Right renal pelvis (tissue), 4 donors: ENCODE measurements around the gene RAP1GAP. TPM values are rescaled to one million over a fixed set of nuclear protein-coding genes. Genes with fewer than 3 reads are reported as not detected.

Source experiments
- DNase-seq, 4 donors: peaks; one replicate each; pipeline ENCODE4 v3.0.0-alpha.2; 2013; ENCODE audit warnings: low read depth in 4 of 4, low spot score in 3 of 4, missing footprints in 1 of 4
- polyA plus RNA-seq, 4 donors: library from polyadenylated mRNA; unstranded; fragments of 120-200 nt; gene quantifications; one replicate each; pipeline ENCODE4 v1.2.1, GENCODE V29; 2013; ENCODE audit not compliant: insufficient read length in 4 of 4

RAP1GAP gene
- polyA plus RNA-seq, 4 donors: 18.8 to 26.4 (median 22.6) TPM

GRCh38 chr1:21614419-21615115, 54.6 kb downstream of the RAP1GAP start:
- DNase-seq: no peak

DNA sequence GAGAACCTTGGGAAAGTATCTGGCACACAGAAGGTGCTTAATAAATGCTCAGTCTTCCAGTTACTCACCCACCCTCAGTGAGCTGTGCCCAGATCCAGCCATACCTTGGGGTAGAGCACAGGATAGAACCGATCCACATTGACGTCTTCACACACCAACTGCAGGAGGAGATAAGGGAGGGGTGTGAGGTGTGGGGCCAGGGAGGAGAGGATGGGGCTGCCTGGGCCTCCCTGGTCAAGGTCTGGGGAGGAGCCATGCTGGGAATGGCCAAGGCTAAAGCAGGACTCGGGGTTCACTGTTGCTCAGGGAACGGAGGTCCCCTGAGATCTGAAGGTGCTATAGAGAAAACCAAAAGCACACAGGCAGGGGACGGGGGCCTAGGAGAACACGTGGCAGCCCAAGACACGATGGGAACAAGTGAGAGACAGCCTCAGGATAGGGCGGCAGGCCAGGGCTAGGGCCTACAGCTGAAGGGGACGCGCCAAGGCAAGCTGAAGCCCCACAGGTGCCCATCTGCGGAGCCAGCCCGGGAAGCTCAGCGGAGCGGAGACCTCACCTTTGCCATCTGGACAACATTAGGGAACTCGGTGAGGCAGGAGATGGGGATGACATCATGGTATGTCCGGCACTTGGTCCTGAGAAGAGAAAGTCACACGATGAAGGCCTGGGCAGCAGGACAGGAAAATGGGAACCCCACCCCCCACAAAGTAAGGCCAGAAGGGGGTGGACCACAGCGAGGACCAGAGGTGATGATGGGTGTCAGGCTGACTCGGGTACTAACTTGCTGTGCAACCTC, 55.9 kb downstream of the RAP1GAP start:
- no peak for DNase-seq

GRCh38 chr1:21612057-21612456, 57.1 kb downstream of the RAP1GAP start:
- no peak for DNase-seq

DNA sequence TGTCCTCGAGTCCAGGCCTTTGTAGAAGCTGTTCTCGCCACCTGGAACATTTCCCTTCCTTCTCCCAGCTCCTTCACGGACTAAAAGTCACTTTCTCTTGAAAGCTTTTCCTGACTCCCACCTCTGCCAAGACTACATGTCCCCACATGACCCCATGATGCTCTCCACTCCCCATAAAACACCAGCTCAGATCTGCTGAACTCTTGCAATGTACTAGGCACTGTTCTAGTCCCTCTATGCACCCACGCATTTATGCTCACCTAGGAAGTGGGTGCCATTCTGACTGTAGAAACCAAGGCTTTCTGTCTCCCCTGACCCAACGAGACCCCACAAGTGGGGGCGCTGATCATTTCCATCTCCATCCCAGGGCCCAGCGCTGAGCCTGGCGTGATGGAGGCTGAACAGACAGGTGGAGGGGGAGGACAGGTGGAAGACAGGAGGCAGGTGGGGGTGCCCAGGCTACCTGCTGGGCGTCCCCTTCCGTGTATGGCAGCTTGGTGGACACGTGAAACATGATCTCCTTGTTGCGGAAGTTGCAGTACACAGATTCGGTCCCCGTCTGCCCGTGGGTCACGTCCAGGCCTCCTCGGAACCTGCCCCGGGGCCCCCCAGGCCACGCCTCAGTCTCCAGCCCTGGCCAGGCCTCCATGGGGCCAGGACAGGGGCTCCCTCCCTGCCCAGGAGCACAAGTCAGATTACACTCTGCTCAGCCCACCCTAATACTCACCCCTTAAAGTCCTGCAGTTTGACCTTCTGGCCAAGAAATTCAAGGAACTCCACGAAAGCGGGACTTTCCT, 58.0 kb downstream of the RAP1GAP start:
- no peak for DNase-seq

DNA sequence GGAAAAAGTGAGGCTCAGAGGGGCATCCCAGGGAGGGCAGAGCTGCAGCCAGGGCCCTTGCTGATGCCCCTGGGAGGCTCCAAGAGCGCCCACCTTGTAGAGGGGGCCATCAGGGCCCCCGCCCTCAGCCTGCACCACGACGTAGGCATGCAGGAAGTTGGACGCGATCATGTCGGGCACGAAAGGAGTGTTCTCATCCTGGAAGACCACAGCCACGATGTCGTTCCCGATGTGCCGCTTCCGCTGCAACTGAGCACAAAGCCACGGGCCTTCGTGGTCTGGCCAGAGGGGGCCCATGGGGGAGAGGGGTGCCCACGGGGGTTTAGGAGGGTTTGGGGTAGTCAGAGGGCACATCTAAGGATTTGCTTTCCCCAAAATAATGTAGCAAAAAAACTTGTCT, 59.1 kb downstream of the RAP1GAP start:
- DNase-seq: no peak

GRCh38 chr1:21608798-21609197, 60.4 kb downstream of the RAP1GAP start:
- no peak for DNase-seq

DNA sequence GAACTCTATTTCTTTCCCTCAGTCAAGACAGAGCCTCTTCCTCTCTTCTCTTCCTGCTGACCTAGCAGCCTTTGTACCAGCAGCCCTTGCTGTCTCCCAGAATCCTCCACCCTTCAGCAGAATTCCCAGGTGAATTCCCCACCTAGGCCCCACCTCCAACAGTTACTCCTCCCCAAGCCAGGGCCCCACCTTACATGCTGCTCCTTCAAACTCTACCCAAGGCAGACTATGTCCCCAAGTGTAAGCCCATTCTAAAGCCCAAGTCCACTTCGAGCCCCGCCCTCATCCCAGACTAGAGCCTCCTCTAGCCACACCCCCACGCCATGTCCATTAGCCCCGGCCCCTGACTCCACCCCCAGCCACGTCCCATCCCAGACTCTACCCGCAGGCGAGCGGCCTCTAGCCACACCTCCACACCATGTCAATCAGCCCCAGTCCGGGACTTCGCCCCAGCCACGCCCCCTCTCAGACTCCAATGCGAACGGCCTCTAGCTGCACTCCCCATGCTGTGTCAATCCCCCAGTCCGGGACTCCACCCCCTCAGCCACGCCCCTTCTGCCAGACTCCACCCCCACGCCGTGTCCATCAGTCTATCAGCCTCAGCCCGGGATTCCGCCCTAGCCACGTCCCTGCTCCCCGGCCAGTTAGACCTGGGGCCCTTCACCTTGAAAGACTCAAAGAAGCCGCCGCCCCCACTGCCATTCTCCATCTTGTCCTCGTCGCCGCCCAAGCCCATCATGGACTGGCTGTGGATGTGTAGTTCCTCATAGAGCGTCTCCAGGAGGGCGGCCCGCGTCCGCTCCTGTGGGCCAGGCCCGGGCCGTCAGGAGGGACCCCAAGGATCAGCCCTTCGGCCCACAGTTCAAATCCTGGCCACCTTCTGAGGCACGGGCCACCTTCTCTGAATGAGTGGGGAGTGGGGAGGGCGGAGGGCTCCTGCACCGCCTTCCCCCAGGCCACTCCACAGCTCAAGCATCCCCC, 61.3 kb downstream of the RAP1GAP start:
- peak in 3 of 4 donors; percentile 46 to 50 (median 48) for DNase-seq

- DNase-seq: no peak
Measured at GRCh38 chr1:21605964-21606705, 63.0 kb downstream of the RAP1GAP start.

DNA sequence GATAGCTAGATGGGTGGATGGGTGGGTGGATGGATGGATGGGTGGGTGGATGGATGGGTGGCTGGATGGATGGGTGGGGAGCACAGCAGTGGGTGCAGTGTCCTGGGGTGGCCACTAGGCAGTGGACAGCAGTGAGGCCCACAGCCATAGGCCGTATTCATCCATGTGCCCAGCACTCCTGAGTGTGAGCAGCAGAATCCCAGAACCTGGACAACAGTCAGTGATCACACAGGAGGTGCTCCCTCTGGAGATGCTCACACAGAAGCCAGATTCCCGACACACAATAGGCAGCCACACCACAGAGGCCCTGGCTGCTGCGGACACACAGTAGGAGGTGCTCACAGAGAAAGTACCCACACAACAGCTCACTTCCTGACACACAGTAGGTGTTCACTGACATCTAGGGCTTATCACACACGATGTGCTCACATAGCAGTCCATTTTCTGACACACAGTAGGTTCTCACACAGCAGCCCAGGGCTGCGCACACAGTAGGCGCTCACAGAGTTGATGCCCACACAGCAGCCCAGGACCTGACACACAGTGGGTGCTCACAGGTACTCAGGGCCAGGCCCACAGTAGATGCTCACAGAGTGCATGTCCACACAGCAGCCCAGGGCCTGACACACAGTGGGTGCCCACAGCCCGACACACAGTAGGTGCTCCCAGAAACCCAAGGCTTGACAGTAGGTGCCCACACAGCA, 64.0 kb downstream of the RAP1GAP start:
- DNase-seq: no peak

- DNase-seq: no peak
Measured at GRCh38 chr1:21604208-21604957, 64.8 kb downstream of the RAP1GAP start.

GRCh38 chr1:21603177-21604138, 65.7 kb downstream of the RAP1GAP start:
- DNase-seq: no peak

- DNase-seq: no peak
Measured at GRCh38 chr1:21601278-21602048, 67.7 kb downstream of the RAP1GAP start.

GRCh38 chr1:21599402-21599801, 69.8 kb downstream of the RAP1GAP start:
- DNase-seq: no peak

DNA sequence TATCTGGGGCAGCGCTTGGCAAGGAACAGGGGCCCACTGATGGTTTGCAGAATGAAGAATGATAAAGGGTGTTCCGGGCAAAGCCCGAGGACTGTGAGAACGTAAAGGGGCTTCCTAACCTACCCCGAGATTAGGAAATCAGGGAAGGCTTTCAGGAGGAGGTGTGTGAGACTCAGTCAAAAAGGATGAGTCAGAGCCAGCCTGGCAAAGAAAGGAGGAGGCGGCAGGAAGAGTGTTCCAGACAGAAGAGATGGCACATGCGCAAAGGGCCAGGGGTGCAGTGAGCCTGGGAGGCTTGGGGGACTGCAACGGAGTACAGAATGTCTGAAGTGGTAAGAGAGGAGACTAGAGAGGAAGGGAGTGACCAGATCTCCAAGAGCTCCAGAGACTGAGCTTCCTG, 70.3 kb downstream of the RAP1GAP start:
- DNase-seq: no peak

GRCh38 chr1:21598417-21598816, 70.7 kb downstream of the RAP1GAP start:
- no peak for DNase-seq

DNA sequence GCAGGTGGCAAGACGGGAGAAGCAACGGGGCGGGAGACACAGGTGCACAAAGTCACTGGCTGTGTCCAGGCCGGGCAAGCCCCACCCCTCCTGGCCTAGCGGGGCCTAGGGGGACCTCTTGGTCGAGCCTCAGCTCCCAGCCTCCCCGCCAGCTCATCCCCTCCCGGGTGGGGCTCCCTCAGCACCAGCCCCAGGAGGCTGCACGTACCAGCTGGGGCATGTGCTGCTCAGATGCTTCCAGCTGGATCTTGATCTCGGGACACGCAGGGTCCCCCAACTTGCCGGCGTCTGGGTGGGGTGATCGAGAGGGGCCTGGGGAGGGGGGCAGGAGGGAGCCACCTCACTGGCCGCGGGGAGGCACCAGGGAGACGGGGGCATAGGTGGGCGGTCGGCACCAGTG, 71.4 kb downstream of the RAP1GAP start:
- no peak for DNase-seq
